H1 (cell line): Measurements from ENCODE around the gene FUT2. TPM values are rescaled to one million over a fixed set of nuclear protein-coding genes. Genes with fewer than 3 reads are reported as not detected.

Source experiments
- CHD1 ChIP-seq: IDR thresholded peaks from 2 replicates; pipeline ENCODE4 v1.6.1; 2012; ENCODE audit warnings: low read depth, low read length, improper control_type of control experiment
- CHD2 ChIP-seq: IDR thresholded peaks from 2 replicates; pipeline ENCODE4 v1.6.1; 2012; ENCODE audit warnings: low read length, improper control_type of control experiment
- EGR1 ChIP-seq: IDR thresholded peaks from 2 replicates; pipeline ENCODE4 v1.6.1; 2011; ENCODE audit warnings: low read depth, low read length, borderline replicate concordance
- PHF8 ChIP-seq: fragments of 200-600 bp; sonication (generic); conservative IDR thresholded peaks from 2 replicates; pipeline ENCODE4 v1.7.1; 2012; ENCODE audit warnings: low read depth, mild to moderate bottlenecking, inconsistent platforms, low read length, moderate library complexity
- SAP30 ChIP-seq: fragments of 300-600 bp; sonication (generic); IDR thresholded peaks from 2 replicates; pipeline ENCODE4 v1.7.1; 2012; ENCODE audit warnings: low read length, moderate library complexity, mild to moderate bottlenecking, inconsistent platforms; ENCODE audit not compliant: insufficient read depth, insufficient replicate concordance
- SIN3A ChIP-seq, 2 experiments: IDR thresholded peaks in 1 of 2; conservative IDR thresholded peaks in 1 of 2; 2 replicates each; pipeline ENCODE4 v1.6.1; 2011 to 2012; ENCODE audit warnings: low read length in 2 of 2, improper control_type of control experiment in 1 of 2, low read depth in 1 of 2, mild to moderate bottlenecking in 1 of 2
- polyA plus RNA-seq, 7 experiments: library from polyadenylated mRNA; depleted of rRNA in 3 of 7; stranded (reverse) in 5 of 7; unstranded in 2 of 7; fragments of >200 nt in 5 of 7; fragments of 200-250 nt in 2 of 7; gene quantifications; 1 replicate in 5 of 7; 2 replicates in 1 of 7; 4 replicates in 1 of 7; pipeline versions ENCODE4 v1.2.1 to v1.2.3, GENCODE V29; 2011 to 2013; ENCODE audit warnings: missing spikeins in 2 of 7, mixed read lengths in 2 of 7
- total RNA-seq: library from RNA; stranded (reverse); fragmentation: NEBNext Ultra II Directional; extraction: Animal tissue kit (Norgen Biotek cat#: 25700); gene quantifications from 2 replicates; pipeline ENCODE4 v1.2.1, GENCODE V29; 2021
- TF ChIP-seq, protein P1 (sequence below): fragments of 300-600 bp; sonication (generic); IDR thresholded peaks from 2 replicates; pipeline ENCODE4 v1.7.1; 2012; ENCODE audit warnings: low read length, moderate library complexity, mild to moderate bottlenecking, inconsistent platforms; ENCODE audit not compliant: insufficient replicate concordance
- TF ChIP-seq, protein P2 (sequence below): IDR thresholded peaks from 2 replicates; pipeline ENCODE4 v1.6.1; 2012; ENCODE audit warnings: inconsistent platforms

The FUT2 gene
- total and polyA plus RNA-seq, 2 of the 8 experiments (the other 6 are each of a cell fraction or from before 2014, with no cell fraction given), result 5.0 to 5.6 TPM

DNA sequence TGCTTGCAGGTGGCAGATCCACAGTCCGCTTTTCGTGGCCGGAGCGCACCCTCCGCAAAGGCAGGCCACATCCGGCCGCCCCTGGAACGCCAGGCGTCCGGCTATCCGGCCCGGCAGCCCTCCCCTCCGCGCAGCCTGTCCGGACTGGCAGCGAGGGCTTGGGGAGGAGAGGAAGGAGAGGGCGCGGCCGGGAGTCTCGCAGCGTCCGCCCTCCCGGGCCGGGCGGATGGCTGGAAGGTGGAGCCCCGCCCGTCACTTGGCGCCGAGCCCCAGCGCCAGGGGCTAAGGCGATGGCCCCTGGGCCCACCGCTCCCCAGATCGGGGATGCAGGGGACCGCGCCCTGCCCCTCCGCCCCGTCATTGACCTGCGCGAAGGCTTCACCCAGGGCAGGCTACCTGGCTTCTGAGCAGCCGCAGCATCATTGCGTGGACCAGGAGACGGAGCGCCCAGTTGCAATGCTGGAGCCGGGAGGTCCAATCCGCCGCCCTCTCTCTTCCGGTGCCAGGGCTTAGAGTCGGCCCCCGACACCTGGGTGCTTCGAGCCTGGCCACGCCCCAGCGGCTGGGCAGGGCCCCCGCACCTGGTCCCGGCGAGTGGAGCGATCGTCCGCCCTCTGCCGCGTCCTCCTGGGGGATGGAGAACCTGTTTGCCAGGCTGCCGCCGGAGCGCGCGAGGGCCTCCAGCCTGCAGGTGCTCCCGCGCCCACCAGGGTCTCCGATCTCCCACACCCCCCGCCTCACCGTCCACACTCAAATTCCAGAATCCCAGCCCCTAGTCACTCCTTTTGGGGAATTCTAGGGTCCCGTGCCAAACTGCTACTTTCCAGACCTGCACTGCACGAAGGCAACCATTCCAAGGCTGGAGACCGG, 57.0 kb downstream of the FUT2 start, which contains the start of gene FUT1 (continued):
- TF ChIP-seq, protein P1, sequence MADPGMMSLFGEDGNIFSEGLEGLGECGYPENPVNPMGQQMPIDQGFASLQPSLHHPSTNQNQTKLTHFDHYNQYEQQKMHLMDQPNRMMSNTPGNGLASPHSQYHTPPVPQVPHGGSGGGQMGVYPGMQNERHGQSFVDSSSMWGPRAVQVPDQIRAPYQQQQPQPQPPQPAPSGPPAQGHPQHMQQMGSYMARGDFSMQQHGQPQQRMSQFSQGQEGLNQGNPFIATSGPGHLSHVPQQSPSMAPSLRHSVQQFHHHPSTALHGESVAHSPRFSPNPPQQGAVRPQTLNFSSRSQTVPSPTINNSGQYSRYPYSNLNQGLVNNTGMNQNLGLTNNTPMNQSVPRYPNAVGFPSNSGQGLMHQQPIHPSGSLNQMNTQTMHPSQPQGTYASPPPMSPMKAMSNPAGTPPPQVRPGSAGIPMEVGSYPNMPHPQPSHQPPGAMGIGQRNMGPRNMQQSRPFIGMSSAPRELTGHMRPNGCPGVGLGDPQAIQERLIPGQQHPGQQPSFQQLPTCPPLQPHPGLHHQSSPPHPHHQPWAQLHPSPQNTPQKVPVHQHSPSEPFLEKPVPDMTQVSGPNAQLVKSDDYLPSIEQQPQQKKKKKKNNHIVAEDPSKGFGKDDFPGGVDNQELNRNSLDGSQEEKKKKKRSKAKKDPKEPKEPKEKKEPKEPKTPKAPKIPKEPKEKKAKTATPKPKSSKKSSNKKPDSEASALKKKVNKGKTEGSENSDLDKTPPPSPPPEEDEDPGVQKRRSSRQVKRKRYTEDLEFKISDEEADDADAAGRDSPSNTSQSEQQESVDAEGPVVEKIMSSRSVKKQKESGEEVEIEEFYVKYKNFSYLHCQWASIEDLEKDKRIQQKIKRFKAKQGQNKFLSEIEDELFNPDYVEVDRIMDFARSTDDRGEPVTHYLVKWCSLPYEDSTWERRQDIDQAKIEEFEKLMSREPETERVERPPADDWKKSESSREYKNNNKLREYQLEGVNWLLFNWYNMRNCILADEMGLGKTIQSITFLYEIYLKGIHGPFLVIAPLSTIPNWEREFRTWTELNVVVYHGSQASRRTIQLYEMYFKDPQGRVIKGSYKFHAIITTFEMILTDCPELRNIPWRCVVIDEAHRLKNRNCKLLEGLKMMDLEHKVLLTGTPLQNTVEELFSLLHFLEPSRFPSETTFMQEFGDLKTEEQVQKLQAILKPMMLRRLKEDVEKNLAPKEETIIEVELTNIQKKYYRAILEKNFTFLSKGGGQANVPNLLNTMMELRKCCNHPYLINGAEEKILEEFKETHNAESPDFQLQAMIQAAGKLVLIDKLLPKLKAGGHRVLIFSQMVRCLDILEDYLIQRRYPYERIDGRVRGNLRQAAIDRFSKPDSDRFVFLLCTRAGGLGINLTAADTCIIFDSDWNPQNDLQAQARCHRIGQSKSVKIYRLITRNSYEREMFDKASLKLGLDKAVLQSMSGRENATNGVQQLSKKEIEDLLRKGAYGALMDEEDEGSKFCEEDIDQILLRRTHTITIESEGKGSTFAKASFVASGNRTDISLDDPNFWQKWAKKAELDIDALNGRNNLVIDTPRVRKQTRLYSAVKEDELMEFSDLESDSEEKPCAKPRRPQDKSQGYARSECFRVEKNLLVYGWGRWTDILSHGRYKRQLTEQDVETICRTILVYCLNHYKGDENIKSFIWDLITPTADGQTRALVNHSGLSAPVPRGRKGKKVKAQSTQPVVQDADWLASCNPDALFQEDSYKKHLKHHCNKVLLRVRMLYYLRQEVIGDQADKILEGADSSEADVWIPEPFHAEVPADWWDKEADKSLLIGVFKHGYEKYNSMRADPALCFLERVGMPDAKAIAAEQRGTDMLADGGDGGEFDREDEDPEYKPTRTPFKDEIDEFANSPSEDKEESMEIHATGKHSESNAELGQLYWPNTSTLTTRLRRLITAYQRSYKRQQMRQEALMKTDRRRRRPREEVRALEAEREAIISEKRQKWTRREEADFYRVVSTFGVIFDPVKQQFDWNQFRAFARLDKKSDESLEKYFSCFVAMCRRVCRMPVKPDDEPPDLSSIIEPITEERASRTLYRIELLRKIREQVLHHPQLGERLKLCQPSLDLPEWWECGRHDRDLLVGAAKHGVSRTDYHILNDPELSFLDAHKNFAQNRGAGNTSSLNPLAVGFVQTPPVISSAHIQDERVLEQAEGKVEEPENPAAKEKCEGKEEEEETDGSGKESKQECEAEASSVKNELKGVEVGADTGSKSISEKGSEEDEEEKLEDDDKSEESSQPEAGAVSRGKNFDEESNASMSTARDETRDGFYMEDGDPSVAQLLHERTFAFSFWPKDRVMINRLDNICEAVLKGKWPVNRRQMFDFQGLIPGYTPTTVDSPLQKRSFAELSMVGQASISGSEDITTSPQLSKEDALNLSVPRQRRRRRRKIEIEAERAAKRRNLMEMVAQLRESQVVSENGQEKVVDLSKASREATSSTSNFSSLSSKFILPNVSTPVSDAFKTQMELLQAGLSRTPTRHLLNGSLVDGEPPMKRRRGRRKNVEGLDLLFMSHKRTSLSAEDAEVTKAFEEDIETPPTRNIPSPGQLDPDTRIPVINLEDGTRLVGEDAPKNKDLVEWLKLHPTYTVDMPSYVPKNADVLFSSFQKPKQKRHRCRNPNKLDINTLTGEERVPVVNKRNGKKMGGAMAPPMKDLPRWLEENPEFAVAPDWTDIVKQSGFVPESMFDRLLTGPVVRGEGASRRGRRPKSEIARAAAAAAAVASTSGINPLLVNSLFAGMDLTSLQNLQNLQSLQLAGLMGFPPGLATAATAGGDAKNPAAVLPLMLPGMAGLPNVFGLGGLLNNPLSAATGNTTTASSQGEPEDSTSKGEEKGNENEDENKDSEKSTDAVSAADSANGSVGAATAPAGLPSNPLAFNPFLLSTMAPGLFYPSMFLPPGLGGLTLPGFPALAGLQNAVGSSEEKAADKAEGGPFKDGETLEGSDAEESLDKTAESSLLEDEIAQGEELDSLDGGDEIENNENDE, result no peak
- TF ChIP-seq SIN3A (conservative IDR thresholded peaks at IDR 0.05 in 1 of 2, IDR thresholded peaks at IDR 0.05 in 1 of 2; ENCODE audit: low read depth in 1 of 2, low read length in 2 of 2) (peak in 1 of 2 experiments; percentile 69; a peak in 1 of 4 replicates), PHF8 (peak; percentile 45; the same call in 1 of the 2 replicates), CHD1 (no peak), SAP30 (no peak), EGR1 (peak; percentile 81; the same call in 1 of the 2 replicates), CHD2 (peak; percentile 43; the same call in 1 of the 2 replicates)
- TF ChIP-seq, protein P2, sequence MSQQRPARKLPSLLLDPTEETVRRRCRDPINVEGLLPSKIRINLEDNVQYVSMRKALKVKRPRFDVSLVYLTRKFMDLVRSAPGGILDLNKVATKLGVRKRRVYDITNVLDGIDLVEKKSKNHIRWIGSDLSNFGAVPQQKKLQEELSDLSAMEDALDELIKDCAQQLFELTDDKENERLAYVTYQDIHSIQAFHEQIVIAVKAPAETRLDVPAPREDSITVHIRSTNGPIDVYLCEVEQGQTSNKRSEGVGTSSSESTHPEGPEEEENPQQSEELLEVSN, result peak; percentile 67
